HK-2 (cell line): ENCODE data around the gene GON4L.
"Not testable (repeated sequence)": the region's sequence is repeated elsewhere in the genome, so short reads cannot be mapped to it uniquely, and the experiment has no call there.

Experiments
- DNase-seq: peaks from one replicate; pipeline ENCODE4 v3.0.0-alpha.2; 2018; ENCODE audit not compliant: unreplicated experiment

The GON4L gene

DNA sequence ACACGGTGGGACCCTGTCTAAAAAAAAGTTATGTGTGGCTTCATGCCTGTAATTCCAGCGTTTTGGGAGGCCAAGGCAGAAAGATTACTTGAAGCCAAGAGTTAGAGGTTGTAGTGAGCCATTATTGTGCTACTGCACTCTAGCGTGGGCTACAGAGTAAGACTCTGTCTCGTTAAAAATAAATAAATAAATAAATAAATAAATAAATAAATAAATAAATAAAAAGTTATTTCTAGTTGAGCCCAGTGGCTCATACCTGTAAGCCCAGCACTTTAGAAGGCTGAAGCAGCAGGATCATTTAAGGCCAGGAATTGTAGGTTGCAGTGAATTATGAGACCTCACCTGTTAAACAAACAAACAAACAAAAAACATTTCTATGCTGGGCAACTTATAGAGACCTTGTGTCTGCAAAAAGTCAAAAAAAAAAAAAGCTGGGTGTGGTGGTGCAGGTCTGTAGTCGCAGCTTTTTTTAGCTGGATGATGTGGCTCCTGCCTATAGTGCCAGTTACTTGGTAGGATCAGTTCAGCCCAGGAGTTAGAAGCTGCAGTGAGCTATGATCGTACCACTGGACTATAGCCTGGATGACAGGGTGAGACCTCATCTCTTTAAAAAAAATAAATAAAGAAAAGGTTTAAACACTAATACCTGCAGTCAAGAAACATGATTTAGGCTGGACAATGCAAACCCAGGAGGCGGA lies 25.6 kb downstream of the GON4L start:
- no peak for DNase-seq

DNA sequence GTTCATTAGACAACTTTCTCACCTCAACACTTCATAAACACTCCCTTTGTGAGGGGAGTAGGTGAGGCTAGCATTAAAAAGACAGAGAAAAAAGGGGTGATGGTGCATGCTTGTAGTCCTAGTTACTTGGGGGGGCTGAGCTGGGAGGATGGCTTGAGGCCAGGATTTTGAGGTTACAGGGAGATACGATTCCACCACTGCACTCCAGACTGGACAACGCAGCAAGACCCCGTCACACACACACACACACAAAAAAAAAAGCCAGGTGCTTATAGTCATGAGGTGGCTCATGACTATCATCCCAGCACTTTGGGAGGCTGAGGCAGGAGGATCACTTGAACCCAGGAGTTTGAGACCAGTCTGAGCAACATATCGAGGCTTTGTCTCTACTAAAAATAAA lies 29.6 kb downstream of the GON4L start:
- DNase-seq: no peak

DNA sequence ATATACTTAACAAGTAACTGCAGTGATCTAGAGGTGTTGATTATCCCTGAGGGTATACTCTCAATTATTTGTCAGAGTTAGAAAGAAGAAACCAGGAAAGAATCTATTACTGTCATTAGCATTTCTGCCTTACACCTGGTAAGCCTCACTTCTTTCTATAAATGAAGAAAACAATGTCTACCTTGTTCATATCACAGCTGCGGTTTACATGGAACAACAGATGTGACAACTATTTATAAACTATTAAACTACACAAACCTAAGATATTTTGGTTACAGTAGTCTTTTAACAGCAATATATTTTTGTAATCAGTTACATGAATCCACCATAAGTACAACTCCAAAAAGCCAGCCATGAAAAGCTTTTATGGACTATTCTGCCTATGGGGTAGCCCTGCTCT lies 40.7 kb downstream of the GON4L start:
- no peak for DNase-seq

DNA sequence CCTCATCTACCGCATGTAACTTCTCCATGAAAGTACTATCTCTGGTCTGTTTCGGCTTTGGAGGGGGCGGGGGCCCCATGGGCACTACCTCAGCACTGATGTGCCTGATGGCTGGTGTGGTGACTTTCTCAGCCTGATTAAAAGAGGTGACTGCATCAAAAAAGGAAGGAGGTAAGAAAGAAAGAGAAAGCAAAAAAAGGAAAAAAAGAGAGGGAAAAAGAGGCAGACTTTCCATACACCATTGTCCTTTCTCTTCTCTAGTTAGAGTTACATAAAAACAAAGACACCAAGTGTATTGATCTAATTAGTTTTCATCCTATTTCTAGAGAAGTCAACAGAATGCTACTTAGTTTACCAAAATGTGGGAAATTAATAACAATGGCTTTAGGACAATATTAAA lies 43.3 kb downstream of the GON4L start:
- DNase-seq: no peak

DNA sequence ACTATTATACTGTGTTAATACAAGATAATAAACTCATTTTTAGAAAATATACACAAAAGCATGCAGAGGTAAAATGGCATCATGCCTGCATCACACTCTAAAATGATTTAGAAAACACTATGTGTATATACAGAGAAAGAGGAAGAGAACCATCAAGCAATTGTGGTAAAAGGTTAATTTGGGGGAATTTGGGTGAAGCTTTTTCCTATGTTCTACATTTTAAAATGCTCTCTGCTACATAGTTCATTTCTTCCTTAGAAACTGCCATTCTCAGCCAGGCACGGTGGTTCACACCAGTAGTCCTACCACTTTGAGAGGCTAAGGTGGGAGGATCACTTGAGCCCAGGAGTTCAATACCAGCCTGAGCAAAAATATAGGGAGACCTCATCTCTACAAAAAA lies 44.1 kb downstream of the GON4L start:
- no peak for DNase-seq

DNA sequence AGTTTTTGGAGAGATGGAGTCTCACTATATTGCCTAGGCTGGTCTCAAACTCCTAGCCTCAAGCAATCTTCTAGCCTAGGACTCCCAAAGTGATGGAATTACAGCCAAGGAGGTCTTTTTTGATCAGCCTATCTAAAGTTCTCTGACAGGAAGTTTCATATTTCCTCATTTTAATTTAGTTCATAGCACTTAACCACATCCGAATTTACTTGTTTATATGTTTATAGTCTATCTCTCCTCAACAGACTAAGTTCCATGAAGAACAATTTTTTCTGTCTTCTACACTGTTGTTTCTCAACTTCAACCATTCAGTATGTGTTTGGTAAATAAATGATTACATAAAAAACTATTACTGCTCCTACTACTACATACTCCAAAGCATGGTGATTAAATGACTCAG lies 47.9 kb downstream of the GON4L start:
- no peak for DNase-seq

DNA sequence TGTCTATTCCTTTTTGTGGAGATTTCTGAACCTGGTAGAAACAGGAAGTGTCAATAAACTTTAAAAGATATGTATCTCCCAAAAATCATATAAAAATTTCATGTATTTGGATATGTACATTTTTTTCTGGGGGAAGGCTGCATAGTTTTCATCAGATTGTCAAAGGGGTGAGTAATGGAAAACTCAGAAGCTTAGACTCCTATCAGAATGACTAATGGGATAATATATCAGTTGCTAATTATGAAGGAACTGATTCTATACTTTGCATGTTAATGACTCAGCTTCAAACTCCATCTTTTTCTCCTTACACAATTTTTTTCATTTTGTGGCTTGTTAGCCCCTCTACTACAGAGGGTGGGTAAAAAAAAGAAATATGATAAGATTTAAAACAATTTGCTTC lies 55.9 kb downstream of the GON4L start:
- no peak for DNase-seq

DNA sequence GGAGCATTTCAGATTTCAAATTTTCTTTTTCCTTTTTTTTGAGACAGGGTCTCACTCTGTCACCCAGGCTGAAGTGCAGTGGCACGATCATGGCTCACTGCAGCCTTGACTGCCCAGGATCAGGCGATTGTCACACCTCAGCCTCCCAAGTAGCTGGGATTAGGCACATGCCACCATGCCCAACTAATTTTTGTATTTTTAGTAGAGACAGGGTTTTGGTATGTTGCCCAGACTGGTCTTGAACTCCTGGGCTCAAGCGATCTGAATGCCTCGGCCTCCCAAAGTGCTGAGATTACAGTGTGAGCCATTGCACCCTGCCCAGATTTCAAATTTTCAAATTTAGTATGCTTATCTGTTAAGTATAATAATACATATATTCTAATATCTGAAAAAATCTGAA lies 61.4 kb downstream of the GON4L start:
- not testable (repeated sequence) for DNase-seq

DNA sequence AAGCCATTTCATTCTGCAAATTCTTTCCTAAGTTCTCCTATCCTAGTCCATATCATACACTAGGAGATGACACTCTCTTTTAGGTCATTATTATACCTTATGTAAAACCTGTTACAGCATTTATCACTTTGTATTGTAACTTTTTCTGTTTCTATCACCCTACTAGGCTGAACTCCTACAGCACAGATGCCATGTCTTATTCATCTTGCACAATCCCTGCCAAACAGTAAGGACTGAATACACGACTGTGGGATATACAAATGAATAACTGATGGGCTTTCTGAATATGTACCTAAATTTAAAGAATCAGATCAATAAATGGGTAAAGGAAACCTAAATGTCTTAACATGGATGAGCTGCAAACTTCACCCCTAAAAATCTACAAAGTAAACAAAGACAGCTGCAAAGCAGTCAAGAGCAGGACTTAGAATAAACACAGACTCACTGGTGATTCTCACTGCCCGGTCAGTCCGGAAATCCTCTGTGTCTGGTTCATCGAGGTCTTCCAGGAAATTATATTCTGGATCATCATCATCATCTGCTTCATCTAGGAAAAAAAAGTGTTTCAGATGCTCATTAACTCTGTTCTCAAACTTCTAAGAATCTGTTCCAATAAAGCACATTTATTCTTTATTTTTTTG lies 62.3 kb downstream of the GON4L start:
- DNase-seq: no peak

DNA sequence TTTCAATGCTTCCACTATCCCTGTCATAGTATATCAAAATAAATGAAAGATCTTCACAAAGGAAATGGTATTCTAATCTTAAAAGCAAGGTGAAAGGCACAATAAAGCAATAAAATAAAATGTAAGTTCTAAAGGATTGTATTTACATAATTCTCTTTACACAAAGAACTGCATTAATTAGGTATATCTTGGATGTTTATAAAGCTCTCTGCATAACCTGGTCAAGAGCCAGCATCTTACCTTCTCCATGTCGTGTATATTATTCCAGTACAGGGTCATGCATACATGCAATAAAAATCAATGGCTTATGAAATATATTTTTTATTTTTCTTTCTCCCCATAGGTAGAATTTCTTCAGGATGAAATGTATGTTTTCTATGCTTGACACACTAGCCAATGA lies 63.8 kb downstream of the GON4L start:
- DNase-seq: no peak

DNA sequence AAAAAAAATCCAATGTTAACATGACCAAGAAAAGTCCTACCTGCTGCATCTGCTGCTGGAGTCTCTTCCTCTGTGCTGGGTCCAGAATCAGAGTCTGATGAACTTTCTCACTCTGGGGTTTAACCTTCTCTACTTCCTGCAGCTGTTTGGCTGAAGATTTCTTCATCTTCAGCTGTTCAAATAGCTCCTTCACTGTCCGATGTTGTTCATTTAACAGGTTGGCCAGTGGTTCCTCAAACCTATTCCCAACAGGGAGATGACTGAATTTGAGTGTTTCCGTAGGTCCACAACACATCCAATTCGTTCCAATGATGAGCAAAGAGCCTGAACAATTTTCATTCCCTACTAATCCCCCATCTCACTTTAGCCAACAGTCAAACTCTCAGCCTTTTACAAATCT lies 79.4 kb downstream of the GON4L start:
- no peak for DNase-seq

DNA sequence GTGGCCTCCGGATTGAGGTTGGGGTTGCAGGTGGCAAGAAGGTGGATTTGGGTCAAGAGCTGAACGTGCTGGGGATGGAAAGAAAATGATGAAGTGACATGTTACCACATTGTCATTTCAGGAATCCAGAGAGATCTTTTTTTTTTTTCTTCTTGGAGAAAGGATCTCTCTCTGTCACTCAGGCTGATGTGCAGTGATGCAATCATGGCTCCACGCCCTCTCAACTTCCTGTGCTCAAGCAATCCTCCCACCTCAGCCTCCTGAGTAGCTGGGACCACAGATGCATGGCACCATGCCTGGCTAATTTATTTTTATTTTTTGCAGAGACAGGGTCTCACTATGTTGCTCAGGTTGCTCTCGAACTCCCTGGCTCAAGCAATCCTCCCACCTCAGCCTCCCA lies 80.6 kb downstream of the GON4L start:
- DNase-seq: peak; percentile 17

DNA sequence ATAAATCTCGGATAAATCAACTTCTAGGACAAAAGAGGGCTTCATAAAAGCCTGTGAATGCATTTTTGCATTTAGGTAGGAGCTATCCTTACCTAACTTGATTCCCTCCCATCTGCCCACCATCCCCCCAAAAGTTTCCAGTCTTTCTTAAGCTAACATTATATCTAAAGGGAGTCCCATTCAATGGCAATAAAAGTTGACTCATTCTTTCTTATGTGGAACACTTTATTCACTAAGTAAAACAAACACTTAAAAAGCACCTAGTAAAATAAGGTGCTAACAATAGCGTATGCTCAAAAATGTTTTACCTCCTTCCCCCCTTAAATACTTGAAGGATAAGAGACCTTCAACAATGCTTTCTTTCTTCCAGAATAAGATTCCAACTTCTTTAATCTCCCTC lies 83.8 kb downstream of the GON4L start:
- no peak for DNase-seq

DNA sequence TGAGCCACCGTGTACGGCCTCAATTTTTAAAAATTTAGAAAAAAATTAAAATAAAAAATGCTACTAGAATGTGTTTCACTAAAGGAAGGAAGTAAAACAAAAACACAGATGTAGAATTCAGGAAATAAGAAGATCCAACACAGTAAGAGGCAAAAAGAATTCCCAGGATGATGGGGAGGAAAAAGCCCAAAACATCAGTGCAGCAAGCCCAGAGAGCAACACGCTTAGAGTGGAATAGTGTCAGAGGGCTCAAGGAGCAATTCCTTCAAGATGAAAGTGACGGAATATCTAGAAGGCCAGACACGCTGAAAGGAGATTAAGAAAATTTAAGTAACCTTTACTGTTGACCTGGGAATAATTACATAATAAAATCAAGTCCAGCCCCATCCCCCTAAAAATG lies 87.8 kb downstream of the GON4L start:
- DNase-seq: no peak

DNA sequence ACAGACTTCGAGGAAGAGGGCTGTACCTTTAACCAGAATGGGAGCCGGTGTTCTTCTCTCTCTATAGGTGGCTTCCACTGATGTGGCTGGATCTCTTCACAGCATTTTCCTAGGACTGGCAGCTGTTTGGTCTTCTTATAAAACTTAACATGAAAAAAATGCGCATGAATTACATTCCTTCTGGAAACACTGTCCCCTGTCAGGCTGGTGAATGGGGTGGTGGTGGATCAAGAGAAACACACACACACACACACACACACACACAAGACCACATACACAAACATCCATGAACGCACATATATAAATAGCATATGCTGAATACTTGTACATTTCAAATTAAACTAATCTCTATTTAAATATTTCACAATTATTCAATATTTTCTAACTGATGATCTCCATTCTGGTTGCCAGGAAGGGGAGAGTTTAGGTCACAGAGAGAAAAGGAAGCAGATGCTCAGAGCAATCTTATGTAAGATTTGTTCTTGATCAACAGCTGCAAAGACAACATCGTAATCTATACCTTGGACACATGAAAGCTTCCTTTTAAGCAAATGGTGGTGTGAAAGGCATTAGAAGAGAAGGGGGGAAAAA lies 89.5 kb downstream of the GON4L start:
- not testable (repeated sequence) for DNase-seq

DNA sequence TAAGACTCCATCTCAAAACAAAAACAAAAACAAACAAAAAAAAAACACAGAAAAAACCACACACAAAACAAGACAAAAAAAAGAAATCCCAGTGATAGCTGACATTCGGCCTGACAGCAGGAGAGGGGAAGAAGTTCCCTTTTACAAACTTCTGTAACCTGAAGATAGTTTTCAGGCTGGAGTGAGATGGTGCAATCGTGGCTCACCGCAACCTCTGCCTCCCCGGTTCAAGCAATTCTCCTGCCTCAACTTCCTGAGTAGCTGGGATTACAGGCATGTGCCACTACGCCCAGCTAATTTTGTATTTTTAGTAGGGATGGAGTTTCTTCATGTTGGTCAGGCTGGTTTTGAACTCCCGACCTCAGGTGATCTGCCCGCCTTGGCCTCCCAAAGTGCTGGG lies 93.0 kb downstream of the GON4L start:
- not testable (repeated sequence) for DNase-seq

DNA sequence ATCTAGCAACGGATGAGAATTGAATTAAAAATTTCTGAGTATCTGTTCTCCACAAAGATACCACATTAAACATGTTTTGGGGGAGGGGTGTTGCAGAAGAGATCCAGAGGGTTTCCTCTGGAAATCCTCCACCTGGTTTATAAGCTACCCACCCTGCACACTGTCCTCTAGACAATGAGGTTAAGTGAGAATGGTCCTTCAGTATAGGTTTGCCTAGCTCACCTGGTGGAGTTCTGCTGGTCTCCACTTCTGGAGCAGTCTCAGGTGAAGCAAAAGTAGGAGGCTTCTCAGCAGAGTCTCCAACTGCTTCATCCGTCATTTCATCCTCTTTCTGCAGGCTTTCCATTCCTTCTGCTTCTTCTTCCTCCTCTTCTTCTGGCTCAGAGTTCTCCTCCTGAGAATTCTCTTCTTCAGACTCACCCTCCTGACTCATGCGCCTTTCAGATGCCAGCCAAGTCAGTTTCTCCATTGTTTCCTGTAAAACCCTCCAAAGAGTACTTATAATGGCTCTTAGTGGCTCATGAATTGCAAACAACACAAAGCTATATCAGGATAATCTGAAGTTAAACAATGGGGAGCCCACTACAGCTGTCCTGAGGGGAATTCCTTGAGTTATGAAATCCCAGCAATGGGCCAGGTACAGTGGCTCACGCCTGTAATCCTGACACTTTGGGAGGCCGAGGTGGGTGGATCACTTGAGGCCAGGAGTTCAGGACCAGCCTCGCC lies 93.8 kb downstream of the GON4L start:
- peak; percentile 65 for DNase-seq

DNA sequence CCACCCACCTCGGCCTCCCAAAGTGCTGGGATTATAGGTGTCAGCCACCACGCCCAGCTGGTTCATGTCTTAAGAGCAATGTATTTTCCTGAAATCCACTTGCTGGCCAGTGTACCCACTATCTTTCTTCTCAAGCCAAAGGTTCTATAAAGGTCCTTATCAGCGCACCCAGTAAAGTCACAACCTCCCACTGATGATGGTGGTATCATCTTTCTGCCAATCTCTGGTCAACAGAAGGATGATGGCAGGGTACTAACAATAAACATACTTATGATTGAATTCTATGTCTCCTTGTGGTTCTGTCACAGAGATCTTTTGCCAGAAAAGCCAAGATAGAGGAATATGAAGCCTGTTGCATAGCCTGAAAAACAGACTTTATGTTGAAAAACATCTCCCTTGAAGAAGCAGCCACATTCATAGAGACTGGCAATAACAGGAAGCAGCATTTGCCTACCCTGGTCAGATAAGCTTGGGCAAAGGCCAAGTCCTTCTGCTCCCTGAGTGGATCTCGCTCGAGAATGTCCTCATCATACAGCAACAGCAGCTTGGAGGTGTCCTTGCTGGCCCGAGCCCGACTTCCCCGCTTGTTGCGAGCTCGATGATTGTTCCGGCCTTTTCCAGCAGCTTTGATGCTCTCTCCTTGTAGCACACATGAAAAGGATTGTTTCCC lies 95.1 kb downstream of the GON4L start:
- no peak for DNase-seq

DNA sequence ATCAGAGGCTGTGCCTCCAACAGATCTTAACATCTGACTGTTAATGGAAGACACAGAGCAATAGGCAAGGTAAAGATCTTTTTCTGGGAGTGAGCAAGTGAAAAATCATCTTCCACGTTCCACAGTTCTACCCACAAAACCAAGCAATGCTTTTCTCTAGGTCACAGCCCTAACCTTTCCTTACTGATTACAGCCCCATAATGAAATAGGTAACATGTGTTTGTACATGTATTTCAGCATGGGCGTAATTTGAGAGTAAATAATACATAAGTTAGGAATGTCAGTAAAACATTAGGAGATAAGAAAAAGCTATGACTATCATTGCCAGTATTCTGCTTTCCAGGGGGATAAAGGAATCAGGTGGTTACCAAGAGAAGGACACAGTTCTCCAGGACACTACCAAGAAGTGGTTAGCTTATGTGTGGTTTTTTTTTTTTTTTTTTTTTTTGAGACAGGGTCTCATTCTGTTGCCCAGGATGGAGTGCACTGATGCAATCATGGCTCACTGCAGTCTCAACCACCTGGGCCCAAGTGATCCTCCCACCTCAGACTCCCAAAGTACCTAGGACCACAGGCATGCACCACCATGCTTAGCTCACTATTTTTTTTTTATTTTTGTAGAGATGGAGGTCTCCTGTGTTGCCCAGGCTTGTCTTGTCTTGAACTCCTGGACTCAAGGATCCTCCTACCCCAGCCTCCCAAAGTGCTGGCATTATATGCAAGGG lies 96.1 kb downstream of the GON4L start:
- no peak for DNase-seq

DNA sequence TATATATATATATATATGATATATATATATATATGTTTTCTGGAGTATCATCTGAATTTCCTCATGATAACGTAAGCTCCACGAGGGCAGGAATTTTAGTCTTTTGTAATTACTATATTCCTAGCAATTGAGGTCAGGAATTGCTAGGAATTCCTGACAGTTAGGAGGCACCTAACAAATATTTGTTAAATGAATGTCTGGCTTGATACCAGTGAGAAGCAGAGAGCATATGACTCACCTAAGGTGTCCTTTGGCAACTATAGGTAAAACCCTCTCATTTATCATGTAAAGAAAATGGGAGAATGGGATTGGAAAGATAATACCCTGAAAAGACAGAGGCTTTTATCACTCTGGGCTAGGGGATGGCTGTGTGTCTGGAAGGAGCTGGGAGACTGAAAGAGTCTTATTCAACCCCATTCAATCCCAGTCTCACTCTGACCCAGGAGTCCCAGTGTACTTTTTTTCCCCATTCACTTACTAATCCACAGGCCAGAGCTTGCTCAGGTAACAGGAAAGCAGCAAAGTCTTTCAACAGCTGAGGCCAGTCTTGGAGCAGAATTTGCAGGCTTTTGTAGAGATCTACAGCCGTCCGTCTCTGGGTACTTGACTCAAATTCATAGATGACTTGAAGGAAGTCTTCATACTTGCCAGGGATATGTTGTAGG lies 96.9 kb downstream of the GON4L start:
- no peak for DNase-seq

DNA sequence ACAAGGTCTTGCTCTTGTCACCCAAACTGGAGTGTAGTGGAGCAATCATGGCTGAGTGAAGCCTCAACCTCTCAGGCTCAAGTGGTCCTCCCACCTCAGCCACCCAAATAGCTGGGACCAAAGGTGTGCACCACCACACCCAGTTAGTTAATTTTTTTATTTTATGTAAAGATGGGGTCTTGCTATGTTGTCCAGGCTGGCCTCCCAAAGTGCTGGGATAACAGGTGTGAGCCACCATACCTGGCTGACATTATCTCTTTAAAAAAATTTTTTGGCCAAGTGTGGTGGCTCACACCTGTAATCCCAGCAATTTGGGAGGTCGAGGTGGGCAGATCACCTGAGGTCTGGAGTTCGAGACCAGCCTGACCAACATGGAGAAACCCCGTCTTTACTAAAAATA lies 98.0 kb downstream of the GON4L start:
- DNase-seq: not testable (repeated sequence)
